Type B pancreatic cell (in vitro differentiated cells): ENCODE data around the gene KCNE5. TPM values are rescaled to one million over a fixed set of nuclear protein-coding genes. Genes with fewer than 3 reads are reported as not detected.
"Not testable (repeated sequence)": the region's sequence is repeated elsewhere in the genome, so short reads cannot be mapped to it uniquely, and the experiment has no call there.

Source experiments
- DNase-seq: peaks from one replicate; pipeline ENCODE4 v3.0.0; 2021; ENCODE audit warnings: mixed read lengths; ENCODE audit not compliant: unreplicated experiment; ENCODE audit errors: extremely low spot score
- H3K27ac Mint-ChIP-seq: 2 replicates; pipeline ENCODE4 v1.8.0; 2021; ENCODE audit warnings: mild to moderate bottlenecking, mixed read lengths
- H3K27me3 Mint-ChIP-seq: 2 replicates; pipeline ENCODE4 v1.8.0; 2021; ENCODE audit warnings: mixed read lengths
- H3K36me3 Mint-ChIP-seq: 2 replicates; pipeline ENCODE4 v1.8.0; 2021; ENCODE audit warnings: mixed read lengths
- H3K4me1 Mint-ChIP-seq: one replicate; pipeline ENCODE4 v1.8.0; 2021; ENCODE audit warnings: mixed read lengths; ENCODE audit not compliant: unreplicated experiment
- H3K4me3 Mint-ChIP-seq: 2 replicates; pipeline ENCODE4 v1.8.0; 2021; ENCODE audit warnings: mild to moderate bottlenecking, mixed read lengths
- H3K9me3 Mint-ChIP-seq: 2 replicates; pipeline ENCODE4 v1.8.0; 2021; ENCODE audit warnings: mixed read lengths
- total RNA-seq: library from RNA; stranded (reverse); gene quantifications from 2 replicates; pipeline ENCODE4 v1.2.1, GENCODE V29; 2021; ENCODE audit warnings: low replicate concordance
- TF ChIP-seq, protein P1 (sequence below): fragments of 200-600 bp; sonication (generic); conservative IDR thresholded peaks from 2 replicates; pipeline ENCODE4 v1.5.0; 2021; ENCODE audit warnings: antibody characterized with exemption, mild to moderate bottlenecking

KCNE5 gene
- total RNA-seq, 1 donor from 2014 or later, result 1.7 TPM

DNA sequence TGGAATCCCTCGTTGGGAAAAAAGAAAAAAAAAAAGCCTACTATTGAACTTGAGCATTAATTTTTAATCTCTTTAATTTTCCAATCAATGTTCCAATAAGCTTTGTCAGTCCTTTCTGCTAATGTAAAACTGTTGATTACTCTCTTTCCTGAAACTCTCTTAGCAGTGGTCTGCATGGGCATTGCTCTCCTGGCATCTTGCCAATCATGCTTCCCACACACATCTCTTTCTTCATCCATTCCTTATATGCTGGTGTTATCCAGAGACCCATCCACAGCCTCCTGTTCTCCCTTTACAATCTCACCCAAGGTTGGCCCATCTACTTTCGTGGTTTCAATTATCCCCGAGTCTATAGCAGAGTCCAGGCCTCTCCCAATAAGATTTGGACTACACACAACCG is 31.8 kb upstream of the KCNE5 start:
- no peaks in the 10 kb centered on the region for H3K27me3 Mint-ChIP-seq
- peaks cover 21% of the 10 kb centered on the region for H3K36me3 Mint-ChIP-seq
- no peak overlapping the region for H3K4me3 Mint-ChIP-seq
- DNase-seq, result no peak
- TF ChIP-seq, protein P1, sequence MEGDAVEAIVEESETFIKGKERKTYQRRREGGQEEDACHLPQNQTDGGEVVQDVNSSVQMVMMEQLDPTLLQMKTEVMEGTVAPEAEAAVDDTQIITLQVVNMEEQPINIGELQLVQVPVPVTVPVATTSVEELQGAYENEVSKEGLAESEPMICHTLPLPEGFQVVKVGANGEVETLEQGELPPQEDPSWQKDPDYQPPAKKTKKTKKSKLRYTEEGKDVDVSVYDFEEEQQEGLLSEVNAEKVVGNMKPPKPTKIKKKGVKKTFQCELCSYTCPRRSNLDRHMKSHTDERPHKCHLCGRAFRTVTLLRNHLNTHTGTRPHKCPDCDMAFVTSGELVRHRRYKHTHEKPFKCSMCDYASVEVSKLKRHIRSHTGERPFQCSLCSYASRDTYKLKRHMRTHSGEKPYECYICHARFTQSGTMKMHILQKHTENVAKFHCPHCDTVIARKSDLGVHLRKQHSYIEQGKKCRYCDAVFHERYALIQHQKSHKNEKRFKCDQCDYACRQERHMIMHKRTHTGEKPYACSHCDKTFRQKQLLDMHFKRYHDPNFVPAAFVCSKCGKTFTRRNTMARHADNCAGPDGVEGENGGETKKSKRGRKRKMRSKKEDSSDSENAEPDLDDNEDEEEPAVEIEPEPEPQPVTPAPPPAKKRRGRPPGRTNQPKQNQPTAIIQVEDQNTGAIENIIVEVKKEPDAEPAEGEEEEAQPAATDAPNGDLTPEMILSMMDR, result no peak
- no peaks in the 10 kb centered on the region for H3K4me1 Mint-ChIP-seq
- peaks cover 9% of the 10 kb centered on the region for H3K9me3 Mint-ChIP-seq
- H3K27ac Mint-ChIP-seq, result no peak overlapping the region

DNA sequence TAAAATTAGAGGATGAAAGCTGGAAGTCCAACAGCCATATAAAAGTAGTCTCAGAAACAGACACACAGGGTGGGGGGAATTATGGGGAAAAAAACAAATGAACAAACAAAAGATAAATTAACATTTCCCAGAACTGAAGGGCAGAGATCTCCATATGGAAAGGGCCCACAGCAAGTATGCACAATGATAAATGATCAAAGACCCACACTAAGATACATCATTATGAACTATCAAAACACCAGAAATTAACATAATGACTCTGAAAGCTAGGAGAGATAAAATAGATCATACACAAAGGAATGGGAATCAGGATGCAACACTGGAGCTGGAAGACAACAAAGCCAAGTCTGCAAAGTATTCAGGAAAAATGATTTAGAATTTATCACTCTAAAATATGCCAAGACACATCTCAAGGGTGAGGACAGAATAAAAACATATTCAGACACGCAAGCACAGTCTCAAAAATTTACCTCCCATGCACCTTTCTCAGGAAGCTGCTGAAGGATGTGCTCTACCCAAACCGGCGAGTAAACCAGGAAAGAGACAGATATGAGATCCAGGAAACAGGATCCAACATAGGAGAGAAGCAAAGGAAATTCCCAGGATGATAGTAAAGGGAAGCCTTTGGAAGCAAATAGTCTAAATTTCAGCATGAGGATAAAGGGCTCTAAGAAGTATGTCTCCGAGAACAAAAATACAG is 30.7 kb upstream of the KCNE5 start:
- peaks cover 19% of the 10 kb centered on the region for H3K36me3 Mint-ChIP-seq
- no peak for DNase-seq
- H3K9me3 Mint-ChIP-seq, result peaks cover 9% of the 10 kb centered on the region
- no peaks in the 10 kb centered on the region for H3K4me1 Mint-ChIP-seq
- TF ChIP-seq, protein P1, result no peak
- H3K4me3 Mint-ChIP-seq, result no peak overlapping the region
- no peaks in the 10 kb centered on the region for H3K27me3 Mint-ChIP-seq
- H3K27ac Mint-ChIP-seq, result no peak overlapping the region

DNA sequence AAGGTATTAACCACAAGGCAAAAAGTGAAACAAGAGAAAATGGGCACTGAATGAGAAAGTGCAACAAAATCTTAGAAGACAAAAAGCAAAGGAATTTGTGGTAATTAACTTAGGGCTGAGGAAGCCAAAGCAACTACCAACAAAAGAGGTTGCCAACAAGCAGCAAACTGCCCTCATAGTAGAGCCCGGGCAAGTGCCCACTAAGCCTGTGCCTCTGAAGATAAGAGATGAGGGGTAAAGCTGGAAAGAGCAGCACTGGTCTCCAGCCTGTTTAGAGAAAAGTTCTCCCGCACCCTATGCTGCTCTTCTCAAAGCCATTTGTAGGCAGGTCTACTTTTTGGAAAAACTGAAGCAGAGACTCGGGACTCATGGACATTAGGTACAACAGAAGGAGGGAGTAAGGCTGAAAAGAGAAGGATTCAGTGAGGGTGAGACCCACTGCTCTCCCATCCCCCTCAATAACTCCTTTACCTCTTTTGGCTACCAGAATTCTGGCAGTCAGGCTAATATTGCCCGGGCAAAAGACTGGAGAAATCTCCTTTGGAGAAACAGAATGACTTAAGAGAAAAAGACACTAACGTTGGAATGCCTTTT is 29.6 kb upstream of the KCNE5 start:
- Mint-ChIP-seq H3K9me3 (peaks cover 9% of the 10 kb centered on the region), H3K4me1 (no peaks in the 10 kb centered on the region), H3K36me3 (peaks cover 12% of the 10 kb centered on the region), H3K4me3 (no peak overlapping the region), H3K27ac (peak overlapping the region; percentile 22), H3K27me3 (no peaks in the 10 kb centered on the region)
- TF ChIP-seq, protein P1, result no peak
- DNase-seq, result no peak

DNA sequence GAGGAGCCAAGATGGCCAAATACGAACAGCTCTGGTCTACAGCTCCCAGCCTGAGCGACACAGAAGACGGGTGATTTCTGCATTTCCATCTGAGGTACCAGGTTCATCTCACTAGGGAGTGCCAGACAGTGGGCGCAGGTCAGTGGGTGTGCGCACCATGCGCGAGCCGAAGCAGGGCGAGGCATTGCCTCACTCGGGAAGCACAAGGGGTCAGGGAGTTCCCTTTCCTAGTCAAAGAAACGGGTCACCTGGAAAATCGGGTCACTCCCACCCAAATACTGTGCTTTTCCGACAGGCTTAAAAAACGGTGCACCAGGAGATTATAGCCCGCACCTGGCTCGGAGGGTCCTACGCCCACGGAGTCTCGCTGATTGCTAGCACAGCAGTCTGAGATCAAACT is 19.7 kb upstream of the KCNE5 start:
- not testable (repeated sequence) for H3K4me3 Mint-ChIP-seq, H3K4me1 Mint-ChIP-seq, H3K27me3 Mint-ChIP-seq, DNase-seq, H3K36me3 Mint-ChIP-seq, H3K9me3 Mint-ChIP-seq, H3K27ac Mint-ChIP-seq

DNA sequence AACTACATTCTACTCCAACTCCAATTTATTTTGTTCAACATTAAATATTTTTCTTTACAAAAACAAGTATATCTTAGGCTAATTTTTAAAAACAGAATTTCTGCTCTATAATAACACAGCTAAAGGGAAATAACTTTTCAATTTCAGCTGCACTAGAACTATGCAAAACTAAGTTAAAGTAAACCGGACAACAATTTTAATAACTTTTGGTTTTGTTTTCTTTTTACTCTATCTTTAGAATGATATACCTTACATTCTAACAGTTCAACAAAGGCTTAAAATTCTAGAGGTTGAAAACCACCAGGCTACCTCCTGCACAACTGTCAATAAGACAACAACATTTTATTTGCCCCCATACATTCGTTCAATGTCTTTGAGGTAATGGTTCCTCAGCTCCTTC is 18.7 kb upstream of the KCNE5 start:
- H3K4me3 Mint-ChIP-seq, result no peak overlapping the region
- H3K36me3 Mint-ChIP-seq, result peaks cover 10% of the 10 kb centered on the region
- TF ChIP-seq, protein P1, result no peak
- no peak for DNase-seq
- H3K4me1 Mint-ChIP-seq, result no peaks in the 10 kb centered on the region
- H3K9me3 Mint-ChIP-seq, result no peaks in the 10 kb centered on the region
- no peak overlapping the region for H3K27ac Mint-ChIP-seq
- H3K27me3 Mint-ChIP-seq, result no peaks in the 10 kb centered on the region

DNA sequence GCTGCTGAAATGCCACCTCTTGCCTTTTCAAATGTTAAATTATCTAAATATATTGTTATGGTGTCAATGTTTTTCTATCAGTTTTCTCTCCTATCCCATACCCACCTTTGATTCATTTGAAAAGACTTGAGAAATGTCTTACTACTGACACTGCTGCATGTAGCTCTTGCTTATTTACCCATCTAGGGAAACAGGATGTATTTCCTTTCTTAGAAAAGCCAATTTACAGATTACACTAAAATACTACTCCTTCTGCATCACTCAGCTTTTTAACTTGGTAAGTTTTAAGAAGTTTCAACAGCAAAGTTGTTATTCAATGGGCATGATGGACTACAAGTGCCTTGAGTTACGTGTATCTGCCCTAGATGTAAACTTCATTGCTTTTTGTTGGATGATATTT is 13.2 kb upstream of the KCNE5 start:
- Mint-ChIP-seq H3K27ac (no peak overlapping the region), H3K4me1 (peaks cover 7% of the 10 kb centered on the region), H3K27me3 (no peaks in the 10 kb centered on the region), H3K4me3 (no peak overlapping the region), H3K36me3 (peaks cover 9% of the 10 kb centered on the region), H3K9me3 (no peaks in the 10 kb centered on the region)
- TF ChIP-seq, protein P1, result no peak
- DNase-seq, result no peak

DNA sequence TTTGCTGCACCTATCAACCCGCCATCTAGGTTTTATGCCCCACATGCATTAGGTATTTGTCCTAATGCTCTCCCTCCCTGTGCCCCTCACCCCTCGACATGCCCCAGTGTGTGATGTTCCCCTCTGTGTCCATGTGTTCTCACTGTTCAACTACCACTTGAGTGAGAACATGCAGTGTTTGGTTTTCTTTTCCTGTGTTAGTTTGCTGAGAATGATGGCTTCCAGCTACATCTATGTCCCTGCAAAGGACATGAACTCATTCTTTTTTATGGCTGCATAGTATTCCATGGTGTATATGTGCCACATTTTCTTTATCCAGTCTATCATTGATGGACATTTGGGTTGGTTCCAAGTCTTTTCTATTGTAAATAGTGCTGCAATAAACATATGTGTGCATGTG is 12.5 kb upstream of the KCNE5 start:
- not testable (repeated sequence) for H3K4me3 Mint-ChIP-seq, H3K36me3 Mint-ChIP-seq, DNase-seq, H3K27me3 Mint-ChIP-seq, H3K4me1 Mint-ChIP-seq, H3K9me3 Mint-ChIP-seq, H3K27ac Mint-ChIP-seq
